Upper lobe of left lung (tissue), 4 donors: ENCODE data around the gene CFTR.

Experiments
- EP300 ChIP-seq, 4 donors: sonication (generic); formaldehyde crosslinking; IDR thresholded peaks; one replicate each; pipeline ENCODE4 v1.5.1; 2017; ENCODE audit warnings: antibody characterized with exemption in 4 of 4, control low read depth in 2 of 4
- POLR2A ChIP-seq, 4 donors: fragments of 450-650 bp; IDR thresholded peaks; one replicate each; pipeline ENCODE4 v1.5.1; 2016 to 2017; ENCODE audit warnings: antibody characterized with exemption in 4 of 4, mild to moderate bottlenecking in 2 of 4
- POLR2AphosphoS5 ChIP-seq, 2 donors: sonication (generic); formaldehyde crosslinking; IDR thresholded peaks; one replicate each; pipeline ENCODE4 v1.5.1; 2017; ENCODE audit warnings: antibody characterized with exemption in 2 of 2
- TF ChIP-seq, protein P1 (sequence below), 6 experiments: fragments of 450-650 bp in 4 of 6; fragments of 200-600 bp in 2 of 6; sonication (generic) in 2 of 6; IDR thresholded peaks; one replicate each; pipeline ENCODE4 v1.5.1; 2016 to 2019; ENCODE audit warnings: antibody characterized with exemption in 6 of 6

GRCh38 chr7:117581424-117581823 lies 101.6 kb downstream of the CFTR start:
- TF ChIP-seq, protein P1, sequence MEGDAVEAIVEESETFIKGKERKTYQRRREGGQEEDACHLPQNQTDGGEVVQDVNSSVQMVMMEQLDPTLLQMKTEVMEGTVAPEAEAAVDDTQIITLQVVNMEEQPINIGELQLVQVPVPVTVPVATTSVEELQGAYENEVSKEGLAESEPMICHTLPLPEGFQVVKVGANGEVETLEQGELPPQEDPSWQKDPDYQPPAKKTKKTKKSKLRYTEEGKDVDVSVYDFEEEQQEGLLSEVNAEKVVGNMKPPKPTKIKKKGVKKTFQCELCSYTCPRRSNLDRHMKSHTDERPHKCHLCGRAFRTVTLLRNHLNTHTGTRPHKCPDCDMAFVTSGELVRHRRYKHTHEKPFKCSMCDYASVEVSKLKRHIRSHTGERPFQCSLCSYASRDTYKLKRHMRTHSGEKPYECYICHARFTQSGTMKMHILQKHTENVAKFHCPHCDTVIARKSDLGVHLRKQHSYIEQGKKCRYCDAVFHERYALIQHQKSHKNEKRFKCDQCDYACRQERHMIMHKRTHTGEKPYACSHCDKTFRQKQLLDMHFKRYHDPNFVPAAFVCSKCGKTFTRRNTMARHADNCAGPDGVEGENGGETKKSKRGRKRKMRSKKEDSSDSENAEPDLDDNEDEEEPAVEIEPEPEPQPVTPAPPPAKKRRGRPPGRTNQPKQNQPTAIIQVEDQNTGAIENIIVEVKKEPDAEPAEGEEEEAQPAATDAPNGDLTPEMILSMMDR (IDR thresholded peaks at IDR 0.05) = no peak
- TF ChIP-seq EP300 (IDR thresholded peaks at IDR 0.05) = no peak
- TF ChIP-seq POLR2AphosphoS5 (IDR thresholded peaks at IDR 0.05) = no peak
- no peak for TF ChIP-seq POLR2A (IDR thresholded peaks at IDR 0.05)
